GM06990 (cell line): ENCODE results near the gene CAPN11.
A peak's percentile ranks its signal among the peaks of the same experiment; 100 is the strongest.

Source experiments
- DNase-seq: peaks from one replicate; pipeline ENCODE4 v3.0.0-alpha.2; 2011; ENCODE audit not compliant: insufficient read length; ENCODE audit errors: extremely low read depth
- H3K27me3 ChIP-seq: replicated peaks from 2 replicates; pipeline ENCODE4 v1.6.0; 2011; ENCODE audit warnings: low read length; ENCODE audit not compliant: control insufficient read depth, insufficient read depth
- H3K36me3 ChIP-seq: 2 replicates; pipeline ENCODE4 v1.5.1; 2011; ENCODE audit warnings: low read length; ENCODE audit not compliant: control insufficient read depth, insufficient read depth
- H3K4me3 ChIP-seq: replicated peaks from 2 replicates; pipeline ENCODE4 v1.5.1; 2011; ENCODE audit warnings: low read depth, mild to moderate bottlenecking, control low read depth, low read length
- TF ChIP-seq, protein P1 (sequence below): IDR thresholded peaks from 2 replicates; pipeline ENCODE4 v1.5.1; 2011; ENCODE audit warnings: low read length, control low read depth, mild to moderate bottlenecking, inconsistent platforms; ENCODE audit not compliant: insufficient read depth, poor library complexity, severe bottlenecking

Gene CAPN11

DNA sequence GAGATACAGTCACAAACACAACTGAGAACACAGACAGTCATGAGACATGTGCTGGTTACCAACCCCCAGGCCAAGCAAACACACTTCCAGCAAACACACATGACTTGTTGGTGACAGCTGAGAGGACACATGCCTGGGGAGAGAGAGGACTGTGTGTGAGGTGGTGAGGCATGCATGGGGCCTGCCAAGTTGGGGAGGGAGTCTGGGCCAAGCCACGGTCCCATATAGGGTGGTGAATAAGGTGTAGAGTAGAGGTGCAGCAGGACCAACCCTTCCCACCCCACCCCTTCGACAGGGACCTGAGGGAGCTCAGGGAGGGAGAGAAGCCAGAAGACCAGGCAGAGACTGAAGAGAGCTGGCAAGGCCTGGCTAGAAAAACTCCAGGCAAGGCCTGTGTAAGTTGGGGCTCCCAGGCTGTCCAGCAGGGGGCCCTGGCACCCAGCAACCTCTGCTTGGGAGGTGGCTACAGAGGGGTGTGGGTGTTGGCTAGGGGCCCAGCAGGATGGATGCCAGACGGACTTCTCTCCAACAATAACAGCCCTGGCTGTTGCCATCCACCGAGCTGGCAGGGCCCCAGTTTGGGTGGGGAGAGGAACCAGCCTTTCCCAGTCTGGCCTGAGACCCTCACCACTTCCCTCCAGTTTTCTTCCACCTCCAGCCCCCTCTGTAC lies 62.8 kb downstream of the CAPN11 start:
- no peak overlapping the region for H3K4me3 ChIP-seq
- H3K27me3 ChIP-seq, result no peaks in the 10 kb centered on the region
- DNase-seq, result peak; percentile 76
- H3K36me3 ChIP-seq, result no peaks in the 10 kb centered on the region
- TF ChIP-seq, protein P1, sequence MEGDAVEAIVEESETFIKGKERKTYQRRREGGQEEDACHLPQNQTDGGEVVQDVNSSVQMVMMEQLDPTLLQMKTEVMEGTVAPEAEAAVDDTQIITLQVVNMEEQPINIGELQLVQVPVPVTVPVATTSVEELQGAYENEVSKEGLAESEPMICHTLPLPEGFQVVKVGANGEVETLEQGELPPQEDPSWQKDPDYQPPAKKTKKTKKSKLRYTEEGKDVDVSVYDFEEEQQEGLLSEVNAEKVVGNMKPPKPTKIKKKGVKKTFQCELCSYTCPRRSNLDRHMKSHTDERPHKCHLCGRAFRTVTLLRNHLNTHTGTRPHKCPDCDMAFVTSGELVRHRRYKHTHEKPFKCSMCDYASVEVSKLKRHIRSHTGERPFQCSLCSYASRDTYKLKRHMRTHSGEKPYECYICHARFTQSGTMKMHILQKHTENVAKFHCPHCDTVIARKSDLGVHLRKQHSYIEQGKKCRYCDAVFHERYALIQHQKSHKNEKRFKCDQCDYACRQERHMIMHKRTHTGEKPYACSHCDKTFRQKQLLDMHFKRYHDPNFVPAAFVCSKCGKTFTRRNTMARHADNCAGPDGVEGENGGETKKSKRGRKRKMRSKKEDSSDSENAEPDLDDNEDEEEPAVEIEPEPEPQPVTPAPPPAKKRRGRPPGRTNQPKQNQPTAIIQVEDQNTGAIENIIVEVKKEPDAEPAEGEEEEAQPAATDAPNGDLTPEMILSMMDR, result peak; percentile 98

- TF ChIP-seq, protein P1, result no peak
- H3K27me3 ChIP-seq, result no peaks in the 10 kb centered on the region
- no peaks in the 10 kb centered on the region for H3K36me3 ChIP-seq
- DNase-seq, result no peak
- no peak overlapping the region for H3K4me3 ChIP-seq
These were observed 63.3 kb downstream of the CAPN11 start for GRCh38 chr6:44221961-44222335.

- no peak for DNase-seq
- peak overlapping the region; percentile 73 for H3K4me3 ChIP-seq
- TF ChIP-seq, protein P1, result no peak
These were observed 64.1 kb downstream of the CAPN11 start for GRCh38 chr6:44222486-44223318.

GRCh38 chr6:44223319-44224028 lies 64.9 kb downstream of the CAPN11 start, which contains the start of gene SLC29A1:
TSS of gene SLC29A1 (plus strand) at chr6:44223595. CDS start at chr6:44227314, 3,719 bp downstream.
- peak; percentile 84 for DNase-seq

More at GRCh38 chr6:44222486-44223318, 64.1 kb downstream of the CAPN11 start:
- Histone ChIP-seq H3K36me3 (0 out of 2 replicates have a peak, but pooled peaks cover 2% of the 10 kb centered on the region), H3K27me3 (no peaks in the 10 kb centered on the region)

More at GRCh38 chr6:44223319-44224028, 64.9 kb downstream of the CAPN11 start, which contains the start of gene SLC29A1:
- Histone ChIP-seq H3K36me3 (0 out of 2 replicates have a peak, but pooled peaks cover 2% of the 10 kb centered on the region), H3K4me3 (peak within 1 kb of the TSS; percentile 73), H3K27me3 (no peaks in the 10 kb centered on the region)
- TF ChIP-seq, protein P1, result no peak
